G401.6 (cell line): ENCODE data around the gene MCC.
"Not testable (repeated sequence)": the region's sequence is repeated elsewhere in the genome, so short reads cannot be mapped to it uniquely, and the experiment has no call there.

Source experiments
- FAIRE-seq: peaks from 2 replicates; lab custom pipeline; 2012; peaks lifted over from hg19 to GRCh38; lab: Jason Lieb, UNC

The MCC gene

GRCh38 chr5:113490317-113490716 lies 2.1 kb upstream of the MCC start:
- no peak for FAIRE-seq

DNA sequence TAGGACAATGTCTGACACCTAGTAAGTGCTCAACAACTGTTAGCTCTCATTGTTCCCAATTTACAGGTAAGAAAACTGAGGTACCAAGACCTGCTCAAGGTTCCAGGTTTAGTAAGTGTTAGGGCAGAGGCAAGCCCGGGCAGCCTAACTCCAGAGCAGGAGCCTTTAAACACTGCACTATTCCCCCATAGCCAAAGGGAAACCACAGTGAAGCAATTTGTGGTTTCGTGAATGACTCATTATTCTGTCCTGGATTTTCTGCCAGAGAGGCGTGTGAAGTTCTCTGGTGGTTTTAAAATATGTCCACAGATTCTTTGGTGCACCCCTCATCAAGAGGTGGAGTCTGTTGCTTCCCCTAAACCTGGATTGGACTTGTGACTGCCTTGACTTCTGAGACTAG lies 1.0 kb upstream of the MCC start:
- no peak for FAIRE-seq

DNA sequence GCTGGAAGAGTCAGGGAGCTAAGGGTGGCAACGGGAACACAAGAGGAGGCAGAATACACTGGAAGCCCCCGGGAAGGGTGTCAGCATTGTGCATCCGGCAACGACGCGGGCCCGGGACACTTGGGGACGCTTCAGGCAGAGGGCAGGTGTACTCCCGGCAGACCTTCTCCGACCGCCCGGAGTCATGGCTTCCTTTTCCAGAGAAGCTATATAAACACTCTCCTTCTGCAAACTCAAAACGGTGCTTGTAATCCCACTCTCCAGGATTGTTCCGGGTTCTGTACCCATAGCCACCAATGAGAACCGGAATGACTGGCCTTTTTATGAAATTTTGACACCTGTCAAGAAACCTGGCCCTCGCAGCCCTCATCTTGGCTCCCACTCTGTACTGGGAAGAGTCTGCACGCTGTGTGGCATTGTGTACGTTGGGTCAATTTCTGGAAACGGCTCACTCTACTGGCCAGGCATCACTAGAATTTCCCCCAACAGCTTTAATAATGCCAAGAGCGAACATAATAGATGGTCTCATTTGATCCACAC lies 462 bp upstream of the MCC start:
- FAIRE-seq, result no peak

GRCh38 chr5:113487416-113487780 lies 855 bp downstream of the MCC start:
- FAIRE-seq, result no peak

- FAIRE-seq, result no peak
Measured at GRCh38 chr5:113480243-113480642, 8.0 kb downstream of the MCC start.

DNA sequence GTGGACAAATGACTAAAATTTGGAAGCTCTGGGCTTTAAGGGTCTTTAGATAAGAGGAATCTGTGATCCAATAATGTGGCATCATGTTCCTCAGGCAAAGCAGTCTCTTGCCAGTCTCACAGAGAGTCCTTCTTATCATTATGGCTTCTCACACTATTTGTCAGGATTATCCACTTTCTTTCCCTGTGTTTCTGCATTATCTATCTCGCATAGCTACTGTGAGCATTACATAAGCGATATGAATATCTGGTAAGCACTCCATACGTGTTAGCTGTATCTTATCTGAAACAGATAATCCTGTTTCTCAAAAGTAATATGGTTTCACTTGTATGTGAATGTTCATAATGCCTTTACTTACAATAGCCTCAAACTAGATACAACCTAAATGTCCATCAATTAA lies 9.6 kb downstream of the MCC start:
- no peak for FAIRE-seq

DNA sequence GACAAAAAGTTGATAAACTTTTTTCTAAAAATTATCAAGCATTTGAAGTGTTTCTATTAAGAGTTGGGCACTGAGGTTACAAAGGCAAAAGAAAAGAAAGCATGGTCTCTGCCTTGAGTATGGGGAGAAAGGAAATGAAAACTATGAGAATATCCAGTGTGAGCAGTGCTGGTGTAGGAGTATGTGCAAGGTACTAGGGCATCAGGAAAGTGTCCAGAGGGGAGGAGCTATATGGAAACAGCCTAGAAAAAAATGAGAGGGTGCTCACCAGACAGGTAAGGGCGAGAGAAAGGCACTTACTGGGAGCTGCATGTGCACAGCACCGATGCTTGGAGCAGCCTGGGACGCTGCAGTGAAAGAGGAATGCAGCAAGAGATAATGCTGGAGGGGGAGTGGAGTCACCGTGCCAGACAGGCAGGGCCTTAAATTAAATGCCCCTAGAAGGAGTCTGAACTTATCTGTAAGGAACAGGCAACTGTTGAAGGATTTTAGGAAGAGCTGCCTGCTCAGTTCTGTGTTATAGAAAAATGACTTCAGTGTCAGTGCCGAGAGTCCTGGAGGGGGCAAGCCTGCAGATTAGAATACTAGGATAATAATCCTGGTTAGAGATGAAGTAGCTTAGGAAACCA lies 14.0 kb downstream of the MCC start:
- no peak for FAIRE-seq

DNA sequence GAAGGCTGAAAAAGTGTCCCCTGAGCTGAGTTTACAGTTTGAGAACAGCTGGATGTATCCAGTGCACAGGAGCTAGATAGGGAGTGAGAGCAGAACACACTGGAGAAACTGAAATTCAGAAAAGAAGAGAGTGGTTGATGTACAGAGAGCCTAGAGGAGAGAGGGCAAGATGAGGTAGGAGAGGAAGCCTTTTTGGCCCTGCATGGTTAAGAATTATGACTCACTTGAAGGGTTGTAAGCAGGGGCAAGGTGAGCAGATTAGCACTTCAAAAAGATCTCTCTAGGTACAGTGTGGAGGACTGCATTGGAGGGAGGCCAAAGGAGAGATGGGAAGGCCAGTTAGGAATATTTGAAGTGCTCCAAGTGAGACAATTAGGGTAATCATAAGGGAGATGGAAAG lies 25.2 kb downstream of the MCC start:
- FAIRE-seq, result no peak

- not testable (repeated sequence) for FAIRE-seq
Measured at GRCh38 chr5:113457106-113457505, 31.1 kb downstream of the MCC start.

GRCh38 chr5:113452941-113453340 lies 35.3 kb downstream of the MCC start:
- no peak for FAIRE-seq

GRCh38 chr5:113451797-113452196 lies 36.5 kb downstream of the MCC start:
- no peak for FAIRE-seq

- FAIRE-seq, result no peak
Measured at GRCh38 chr5:113450929-113451328, 37.3 kb downstream of the MCC start.

DNA sequence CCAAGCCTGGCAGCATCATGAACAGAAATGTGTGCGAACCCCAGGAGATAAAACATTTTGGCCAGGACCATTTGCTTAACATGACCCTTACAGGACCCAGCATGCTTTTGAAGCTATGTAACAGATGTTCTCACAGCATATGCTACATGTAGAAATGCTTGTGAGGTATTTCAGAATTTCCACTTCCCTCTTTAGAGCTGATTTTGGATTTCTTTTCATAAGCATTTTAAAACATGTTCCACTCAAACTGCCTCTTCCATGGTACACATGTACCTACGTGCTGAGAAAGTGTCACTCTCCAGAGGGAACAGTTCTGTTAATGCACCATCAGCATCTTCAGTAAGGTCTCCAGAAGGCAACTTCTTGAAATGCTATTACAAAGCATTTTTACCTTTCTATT lies 37.8 kb downstream of the MCC start:
- no peak for FAIRE-seq

- no peak for FAIRE-seq
Measured at GRCh38 chr5:113448252-113448651, 40.0 kb downstream of the MCC start.

DNA sequence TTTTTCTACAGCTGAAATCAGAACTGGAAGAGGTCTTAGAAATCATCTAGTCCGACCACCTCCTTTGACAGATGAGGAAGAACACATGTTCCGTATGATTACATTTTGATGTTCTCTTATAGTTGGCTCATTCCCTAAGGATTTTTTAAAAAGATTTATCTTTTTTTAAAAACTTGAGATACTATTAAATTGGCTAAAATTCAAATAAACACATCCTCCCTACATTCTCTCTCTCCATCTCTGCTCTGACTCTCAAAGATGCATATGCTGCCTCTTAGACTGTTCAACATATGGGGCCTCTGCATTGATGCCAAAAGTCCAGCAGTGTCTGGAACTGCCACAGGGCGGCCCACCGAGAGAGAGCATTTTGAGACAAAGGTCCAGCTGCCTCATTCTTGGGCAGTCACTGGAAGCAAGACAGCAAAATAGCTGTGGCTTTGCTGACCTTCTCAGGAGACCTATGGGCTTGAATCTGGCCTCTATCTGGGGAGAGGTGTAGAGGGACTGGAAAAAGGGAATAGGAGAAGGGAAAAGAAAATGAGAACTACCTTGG lies 40.7 kb downstream of the MCC start:
- no peak for FAIRE-seq

DNA sequence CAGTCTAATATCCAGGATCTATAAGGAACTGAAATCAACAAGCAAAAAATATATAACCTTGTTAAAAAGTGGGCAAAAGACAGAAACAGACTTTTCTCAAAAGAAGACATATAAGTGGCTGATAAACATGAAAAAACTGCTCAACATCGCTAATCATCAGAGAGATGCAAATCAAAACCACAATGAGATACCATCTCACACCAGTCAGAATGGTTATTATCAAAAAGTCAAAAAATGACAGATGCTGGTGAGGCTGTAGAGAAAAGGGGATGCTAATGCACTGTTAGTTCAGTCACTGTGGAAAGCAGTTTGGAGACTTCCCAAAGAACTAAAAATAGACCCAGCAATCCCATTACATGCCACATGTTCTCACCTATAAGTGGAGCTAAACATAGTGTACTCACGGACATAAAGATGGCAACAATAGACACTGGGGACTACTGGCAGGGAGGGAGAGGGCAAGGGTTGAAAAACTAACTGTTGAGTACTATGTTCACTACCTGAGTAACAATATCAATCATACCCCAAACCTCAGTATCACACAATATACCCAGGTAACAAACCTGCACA lies 41.8 kb downstream of the MCC start:
- no peak for FAIRE-seq

GRCh38 chr5:113437111-113437510 lies 51.1 kb downstream of the MCC start:
- no peak for FAIRE-seq

DNA sequence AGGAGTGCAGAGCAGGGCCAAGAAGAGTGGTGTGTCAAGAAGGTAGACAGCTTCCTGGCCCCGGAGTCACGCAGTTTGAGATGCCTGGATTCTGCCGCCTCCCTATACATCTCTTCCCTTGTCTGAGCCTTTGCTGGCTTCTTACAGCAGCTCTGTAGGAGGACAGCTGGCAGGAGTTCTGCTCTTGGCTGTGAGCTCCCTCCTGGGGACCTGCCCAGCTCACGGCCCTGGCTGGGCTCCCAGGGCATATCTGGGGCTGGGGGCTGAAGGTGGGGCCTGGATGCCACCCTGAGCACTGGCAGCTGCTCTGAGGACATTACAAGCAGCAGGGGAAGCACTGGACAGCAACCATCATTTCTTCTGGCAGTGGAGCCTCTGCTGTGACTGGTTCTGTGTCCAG lies 52.7 kb downstream of the MCC start:
- FAIRE-seq, result no peak

DNA sequence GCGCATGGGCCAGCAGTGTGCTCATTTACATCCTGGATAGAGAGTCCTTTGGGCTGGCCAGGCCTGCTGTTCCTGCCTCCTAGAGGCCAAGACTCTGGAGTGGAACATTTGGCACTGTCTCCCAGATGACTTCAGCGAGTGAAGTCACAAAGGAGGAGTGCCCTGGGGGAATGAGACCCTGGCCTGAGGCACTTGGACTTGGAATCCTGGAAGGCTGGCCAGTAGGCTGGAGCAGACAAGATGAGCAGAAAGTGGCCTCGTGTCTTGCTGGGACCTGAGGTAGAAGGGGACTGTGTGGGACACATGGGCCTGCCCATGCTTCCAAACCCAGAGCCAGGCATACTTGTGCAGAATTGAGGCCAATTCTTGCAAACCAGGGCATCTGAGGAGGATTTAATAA lies 53.4 kb downstream of the MCC start, which contains the start of gene TSSK1B:
TSSK1B (minus strand) TSS at position 101 of the 400 bp plus-strand sequence. CDS start 150 bp downstream, outside the sequence.
- no peak for FAIRE-seq

- FAIRE-seq, result no peak
Measured at GRCh38 chr5:113433862-113434612, 54.2 kb downstream of the MCC start.

DNA sequence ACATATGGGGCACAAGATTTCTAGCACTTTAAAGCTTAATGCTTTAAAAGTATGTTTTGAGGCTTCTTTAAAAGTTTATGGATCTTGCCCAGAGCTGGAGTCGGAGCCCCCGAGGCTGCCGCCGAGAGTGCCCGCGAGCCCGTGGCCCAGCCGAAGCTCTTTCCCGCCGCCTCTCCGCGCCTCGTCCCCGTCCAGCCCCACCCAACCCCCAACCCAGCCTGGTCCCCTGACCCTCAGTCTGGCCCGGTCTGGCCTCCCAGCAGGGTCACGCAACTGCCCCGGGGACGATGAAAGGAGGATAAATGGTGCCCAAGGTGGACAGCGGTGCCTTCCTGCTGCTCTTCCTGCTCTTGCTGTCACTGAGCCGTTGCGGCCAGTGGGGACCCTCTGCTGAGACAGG lies 55.2 kb downstream of the MCC start:
- no peak for FAIRE-seq

DNA sequence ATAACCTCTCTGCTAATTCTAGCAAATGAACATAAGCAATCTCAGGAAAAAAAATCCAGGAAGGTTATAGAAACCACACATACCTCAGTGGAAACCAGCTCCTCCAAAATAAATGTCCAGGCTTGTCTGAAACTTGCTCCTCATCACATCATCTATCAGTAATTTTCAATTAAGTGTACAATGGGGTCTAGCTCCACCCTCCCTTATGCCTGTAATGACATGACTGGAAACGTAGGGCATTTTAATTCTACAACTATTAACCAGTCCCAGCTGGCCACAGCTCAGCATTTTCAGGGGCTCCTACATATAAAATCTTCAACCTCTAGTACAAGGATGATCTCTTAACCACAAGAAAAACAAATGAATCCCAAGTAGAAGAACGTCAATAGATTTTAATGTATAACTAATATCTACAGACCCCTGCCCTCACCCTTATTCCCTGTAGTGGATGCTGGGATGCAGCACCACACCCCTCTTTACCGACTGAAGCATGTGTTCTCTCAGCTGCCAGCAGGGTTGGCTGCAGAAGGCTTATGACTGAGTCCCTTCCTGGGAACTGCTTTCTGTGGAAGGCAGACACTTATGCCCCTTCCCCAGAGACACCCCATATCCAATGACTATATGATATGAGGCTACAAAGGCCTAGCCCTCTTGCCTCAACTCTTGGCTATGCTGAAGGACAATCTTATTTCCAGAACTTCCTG lies 60.2 kb downstream of the MCC start:
- no peak for FAIRE-seq

DNA sequence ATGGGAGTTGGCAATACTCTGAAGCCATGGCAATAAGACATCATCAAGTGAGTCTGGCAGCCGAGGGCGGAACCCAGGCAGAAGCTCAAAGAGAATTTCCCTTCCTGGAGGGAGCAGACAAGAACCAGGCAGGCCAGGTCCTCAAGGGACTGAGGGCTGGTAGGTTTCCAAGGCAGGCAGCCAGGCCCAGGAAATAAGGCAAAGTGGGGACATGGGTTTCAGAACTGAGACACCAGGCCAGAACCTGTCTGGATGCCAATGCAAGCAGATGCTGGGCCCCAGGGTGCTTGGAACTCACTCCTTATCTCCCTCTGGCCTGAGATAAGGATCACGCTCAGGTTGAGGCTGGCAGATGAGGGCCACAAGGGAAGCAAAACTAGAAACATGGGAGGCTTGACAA lies 62.3 kb downstream of the MCC start:
- no peak for FAIRE-seq
